ENCODE measurements around the gene PCBP3.

Gene PCBP3

DNA sequence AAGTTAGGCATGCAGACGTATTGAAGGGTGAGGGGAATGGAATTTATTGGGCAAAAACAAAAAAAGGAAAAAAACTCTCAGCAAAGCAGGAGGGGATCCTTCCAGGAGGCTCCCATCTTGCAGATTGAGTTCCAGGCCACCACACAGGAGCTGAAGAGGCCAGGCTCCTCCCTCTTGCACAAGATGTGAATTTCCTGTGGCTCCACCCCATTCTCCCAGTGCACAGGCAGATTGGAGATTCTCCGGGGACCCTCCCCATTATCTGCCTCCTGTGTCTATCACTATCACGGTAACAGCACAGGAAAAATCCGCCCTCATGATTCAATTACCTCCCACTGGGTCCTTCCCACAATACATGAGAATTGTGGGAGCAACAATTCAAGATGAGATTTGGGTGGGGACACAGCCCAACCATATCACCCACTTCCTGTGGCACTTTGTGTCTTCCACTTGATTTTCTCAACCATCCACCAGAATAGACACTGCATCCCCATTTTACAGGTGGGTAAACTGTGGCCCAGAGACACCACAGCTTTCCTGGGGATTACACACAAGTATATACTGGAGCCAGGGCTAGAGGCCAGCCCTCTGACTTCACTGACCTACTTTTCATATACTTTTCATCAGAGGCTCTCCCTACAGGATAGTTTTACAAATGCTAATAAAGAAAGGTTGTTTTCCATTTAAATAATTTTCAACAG is 319.2 kb downstream of the PCBP3 start:
- TF ChIP-seq, protein P1, sequence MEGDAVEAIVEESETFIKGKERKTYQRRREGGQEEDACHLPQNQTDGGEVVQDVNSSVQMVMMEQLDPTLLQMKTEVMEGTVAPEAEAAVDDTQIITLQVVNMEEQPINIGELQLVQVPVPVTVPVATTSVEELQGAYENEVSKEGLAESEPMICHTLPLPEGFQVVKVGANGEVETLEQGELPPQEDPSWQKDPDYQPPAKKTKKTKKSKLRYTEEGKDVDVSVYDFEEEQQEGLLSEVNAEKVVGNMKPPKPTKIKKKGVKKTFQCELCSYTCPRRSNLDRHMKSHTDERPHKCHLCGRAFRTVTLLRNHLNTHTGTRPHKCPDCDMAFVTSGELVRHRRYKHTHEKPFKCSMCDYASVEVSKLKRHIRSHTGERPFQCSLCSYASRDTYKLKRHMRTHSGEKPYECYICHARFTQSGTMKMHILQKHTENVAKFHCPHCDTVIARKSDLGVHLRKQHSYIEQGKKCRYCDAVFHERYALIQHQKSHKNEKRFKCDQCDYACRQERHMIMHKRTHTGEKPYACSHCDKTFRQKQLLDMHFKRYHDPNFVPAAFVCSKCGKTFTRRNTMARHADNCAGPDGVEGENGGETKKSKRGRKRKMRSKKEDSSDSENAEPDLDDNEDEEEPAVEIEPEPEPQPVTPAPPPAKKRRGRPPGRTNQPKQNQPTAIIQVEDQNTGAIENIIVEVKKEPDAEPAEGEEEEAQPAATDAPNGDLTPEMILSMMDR (IDR thresholded peaks at IDR 0.05; ENCODE audit: low read depth, low read length) = no peak
- TF ChIP-seq POLR2A (IDR thresholded peaks at IDR 0.05; ENCODE audit: extremely low read depth, insufficient read length) (no peak), MYC (IDR thresholded peaks at IDR 0.05; ENCODE audit: low read depth, low read length) (no peak)
- TF ChIP-seq, protein P2, sequence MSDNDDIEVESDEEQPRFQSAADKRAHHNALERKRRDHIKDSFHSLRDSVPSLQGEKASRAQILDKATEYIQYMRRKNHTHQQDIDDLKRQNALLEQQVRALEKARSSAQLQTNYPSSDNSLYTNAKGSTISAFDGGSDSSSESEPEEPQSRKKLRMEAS (IDR thresholded peaks at IDR 0.05; ENCODE audit: low read depth, low read length) = no peak
- no peak overlapping the region for H3K4me3 ChIP-seq (ENCODE audit: low read depth, low read length)
- DNase-seq (ENCODE audit: low read depth) = no peak

DNA sequence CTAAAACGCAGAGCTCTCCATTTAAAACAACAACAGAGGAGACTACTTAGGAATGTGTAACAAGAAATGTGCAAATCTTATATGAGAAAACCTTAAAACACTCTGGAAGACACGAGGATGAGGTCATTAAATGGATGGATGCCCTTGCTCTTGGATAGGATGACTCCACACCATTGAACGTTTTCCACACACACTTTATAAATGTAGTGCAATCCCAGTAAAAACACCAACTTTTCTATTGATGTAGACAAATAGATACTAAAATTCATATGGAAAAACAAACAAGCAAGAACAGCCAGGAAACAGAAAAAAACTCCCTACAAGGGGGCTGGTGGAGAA is 319.7 kb downstream of the PCBP3 start:
- TF ChIP-seq, protein P2 (IDR thresholded peaks at IDR 0.05; ENCODE audit: low read depth, low read length) = no peak
- TF ChIP-seq, protein P1 (IDR thresholded peaks at IDR 0.05; ENCODE audit: low read depth, low read length) = no peak
- TF ChIP-seq MYC (IDR thresholded peaks at IDR 0.05; ENCODE audit: low read depth, low read length) (no peak), POLR2A (IDR thresholded peaks at IDR 0.05; ENCODE audit: extremely low read depth, insufficient read length) (no peak)
- no peak overlapping the region for H3K4me3 ChIP-seq (ENCODE audit: low read depth, low read length)
- DNase-seq (ENCODE audit: low read depth) = no peak

- TF ChIP-seq POLR2A (IDR thresholded peaks at IDR 0.05; ENCODE audit: extremely low read depth, insufficient read length) (no peak), MYC (IDR thresholded peaks at IDR 0.05; ENCODE audit: low read depth, low read length) (no peak)
- TF ChIP-seq, protein P1 (IDR thresholded peaks at IDR 0.05; ENCODE audit: low read depth, low read length) = no peak
- TF ChIP-seq, protein P2 (IDR thresholded peaks at IDR 0.05; ENCODE audit: low read depth, low read length) = no peak
- no peak overlapping the region for H3K4me3 ChIP-seq (ENCODE audit: low read depth, low read length)
- DNase-seq (ENCODE audit: low read depth) = no peak
Observed at GRCh38 chr21:45964649-45965048, 321.1 kb downstream of the PCBP3 start.

GRCh38 chr21:45965084-45965809 is 321.7 kb downstream of the PCBP3 start:
- H3K4me3 ChIP-seq (ENCODE audit: low read depth, low read length) = no peak overlapping the region
- no peak for DNase-seq (ENCODE audit: low read depth)
- TF ChIP-seq, protein P1 (IDR thresholded peaks at IDR 0.05; ENCODE audit: low read depth, low read length) = no peak
- TF ChIP-seq POLR2A (IDR thresholded peaks at IDR 0.05; ENCODE audit: extremely low read depth, insufficient read length) (no peak), MYC (IDR thresholded peaks at IDR 0.05; ENCODE audit: low read depth, low read length) (no peak)
- TF ChIP-seq, protein P2 (IDR thresholded peaks at IDR 0.05; ENCODE audit: low read depth, low read length) = no peak

DNA sequence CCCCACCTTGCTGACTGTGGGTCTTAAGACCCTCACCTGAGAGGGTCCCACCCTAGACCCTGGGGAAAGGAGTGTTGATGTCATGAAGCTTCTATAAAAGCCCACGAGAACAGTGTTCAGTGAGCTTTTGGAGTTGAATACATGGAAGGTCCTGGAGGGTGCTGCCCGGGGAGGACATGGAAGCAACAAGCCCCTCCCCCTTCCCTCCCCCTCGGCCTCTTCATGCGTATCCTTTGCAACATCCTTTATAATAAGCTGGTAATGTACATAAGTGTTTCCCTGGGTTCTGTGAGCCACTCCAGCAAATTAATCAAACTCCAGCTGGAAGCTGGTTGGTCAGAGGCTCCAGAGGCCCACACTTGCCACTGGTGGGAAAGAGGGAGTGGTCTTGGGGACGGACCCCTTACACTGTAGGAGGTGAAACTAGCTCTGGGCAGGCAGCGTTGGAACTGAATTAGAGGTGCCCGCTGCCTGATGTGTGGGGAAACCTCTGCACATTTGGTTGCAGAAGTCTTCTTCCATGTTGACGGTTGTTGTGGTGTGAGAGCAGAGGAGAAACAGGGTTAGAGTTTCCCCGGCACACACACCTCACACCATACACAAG is 323.4 kb downstream of the PCBP3 start:
- no peak overlapping the region for H3K4me3 ChIP-seq (ENCODE audit: low read depth, low read length)
- no peak for DNase-seq (ENCODE audit: low read depth)
- TF ChIP-seq MYC (IDR thresholded peaks at IDR 0.05; ENCODE audit: low read depth, low read length) = no peak
- TF ChIP-seq POLR2A (IDR thresholded peaks at IDR 0.05; ENCODE audit: extremely low read depth, insufficient read length) = no peak
- TF ChIP-seq, protein P2 (IDR thresholded peaks at IDR 0.05; ENCODE audit: low read depth, low read length) = no peak
- TF ChIP-seq, protein P1 (IDR thresholded peaks at IDR 0.05; ENCODE audit: low read depth, low read length) = no peak
